HG03432 (cell line): ENCODE data around the gene NF1.
"Not testable (repeated sequence)": the region's sequence is repeated elsewhere in the genome, so short reads cannot be mapped to it uniquely, and the experiment has no call there.

Experiments used
- ATAC-seq: cut with Tn5 transposase; IDR thresholded peaks from one replicate; pipeline ENCODE4 v1.9.1; 2021; ENCODE audit warnings: mild to moderate bottlenecking, moderate library complexity; ENCODE audit not compliant: unreplicated experiment

Gene NF1

DNA sequence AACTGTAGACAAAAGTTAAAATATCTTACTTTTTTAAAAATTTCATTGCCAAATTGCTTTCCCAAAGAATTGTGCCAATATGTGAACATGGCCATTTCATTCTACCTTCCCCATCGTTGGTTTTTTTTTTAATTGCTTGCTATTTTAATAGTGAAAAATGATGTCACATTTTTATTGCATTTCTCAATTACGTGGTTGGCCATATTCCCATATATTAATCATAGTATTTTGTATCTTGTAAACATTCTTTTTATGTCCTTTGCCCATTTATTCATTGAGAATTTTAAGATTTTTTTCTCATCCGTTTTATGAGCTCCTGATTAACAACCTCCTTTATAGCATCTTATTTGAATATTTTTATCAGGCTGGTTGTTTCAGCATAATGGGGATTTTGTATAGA is 195.0 kb downstream of the NF1 start:
- ATAC-seq: no peak

DNA sequence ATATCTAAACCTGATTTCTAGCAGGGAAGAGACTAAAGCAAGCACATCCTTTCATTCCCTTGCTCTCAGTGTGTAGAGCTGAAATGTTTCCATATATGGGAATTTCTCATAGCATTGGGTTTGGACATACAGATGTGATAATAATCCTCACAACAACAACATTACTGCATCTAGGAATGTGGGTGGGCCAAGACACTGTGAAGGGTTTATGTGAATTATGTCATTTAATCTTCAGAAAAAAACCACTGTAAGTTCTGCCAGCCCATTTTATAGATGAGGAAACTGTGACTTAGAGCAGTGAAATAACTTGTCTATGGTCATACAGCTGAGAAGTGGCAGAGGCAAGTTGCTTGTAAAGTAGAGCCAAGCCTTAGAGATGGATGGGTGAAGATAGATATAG is 197.0 kb downstream of the NF1 start:
- no peak for ATAC-seq

DNA sequence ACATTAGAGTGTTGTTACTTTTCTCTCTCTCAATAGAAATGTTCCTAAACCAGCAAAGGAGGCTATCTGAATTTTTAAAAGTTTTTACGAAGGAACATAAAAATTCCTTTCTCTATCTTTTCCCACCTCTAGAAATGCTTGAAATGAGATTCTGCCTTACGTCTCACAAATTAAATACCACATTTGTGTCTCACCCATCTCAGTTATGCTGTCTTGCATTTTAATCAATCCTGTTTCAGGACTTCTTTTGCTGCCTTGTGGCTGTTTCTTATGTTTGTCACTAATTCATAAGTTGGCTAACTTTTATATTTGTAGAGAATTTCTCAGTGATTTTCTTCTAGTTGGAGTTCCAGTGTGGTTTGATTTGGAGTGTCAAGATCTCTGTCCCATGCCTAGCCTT is 198.8 kb downstream of the NF1 start:
- ATAC-seq: no peak

DNA sequence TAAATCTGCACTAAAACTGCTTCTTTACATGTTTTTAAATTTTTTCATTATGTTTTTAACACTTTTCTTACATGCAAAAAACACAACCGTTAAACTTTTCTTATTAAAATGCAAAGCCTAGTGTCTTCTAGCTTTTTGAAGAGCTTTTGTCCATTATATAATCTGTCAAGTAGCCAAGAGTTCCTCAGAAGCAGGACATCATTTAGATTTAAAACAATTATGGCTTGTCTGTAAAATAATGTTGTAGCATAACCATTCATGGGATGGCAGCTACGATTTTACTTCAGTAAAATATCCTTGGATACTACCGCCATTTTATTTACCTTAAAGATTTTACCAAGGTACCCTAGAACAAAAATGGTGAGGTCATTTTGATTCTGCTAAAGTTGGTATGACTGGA is 199.5 kb downstream of the NF1 start:
- no peak for ATAC-seq

DNA sequence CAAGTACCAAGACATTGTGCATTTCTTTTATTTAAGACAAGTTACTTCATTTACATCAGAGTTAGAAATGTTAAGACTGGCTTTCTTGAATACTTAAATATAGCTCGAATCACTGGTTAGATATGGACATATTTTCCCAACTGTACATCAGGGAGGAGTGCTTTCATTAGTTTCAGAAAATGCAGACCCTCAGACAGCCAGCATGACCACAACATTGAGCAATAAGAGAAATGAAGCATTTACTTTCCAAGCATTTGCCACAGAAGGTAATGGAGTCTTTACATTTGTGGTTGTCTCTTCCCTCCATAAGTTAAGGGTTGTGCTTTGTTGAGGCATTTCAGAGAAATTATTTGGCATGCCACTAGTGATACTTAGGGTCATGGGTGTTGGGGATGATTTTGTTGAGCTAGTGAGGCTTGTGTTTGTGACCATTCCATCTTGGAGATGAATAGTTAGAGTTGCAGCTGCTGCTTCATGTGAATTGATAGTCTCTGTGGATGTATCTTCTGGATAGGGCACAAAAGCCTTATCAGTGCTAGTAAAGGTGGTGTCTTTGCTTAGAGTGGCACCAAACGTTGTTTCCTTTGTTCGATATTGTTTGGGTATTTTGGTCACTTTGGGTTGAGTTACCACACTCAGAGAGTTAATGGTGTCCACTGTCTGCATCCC is 200.2 kb downstream of the NF1 start:
- no peak for ATAC-seq

DNA sequence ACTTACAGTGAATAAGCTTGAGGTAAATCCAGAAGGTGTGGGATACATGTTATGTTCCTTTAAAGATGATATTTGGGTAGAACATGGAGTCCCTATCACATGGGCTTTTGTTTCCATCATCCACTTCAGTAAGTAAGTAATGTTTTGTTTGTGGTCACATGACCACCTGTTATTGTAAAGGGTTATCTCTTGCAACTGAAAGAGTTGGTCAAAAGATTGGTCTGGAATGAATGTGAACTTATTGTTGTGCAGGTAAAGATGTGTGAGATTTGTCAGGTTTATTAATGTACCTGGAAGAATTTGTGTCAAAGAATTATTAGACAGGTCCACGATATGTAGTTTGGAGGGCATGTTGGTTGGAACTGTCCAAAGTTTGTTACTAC is 200.7 kb downstream of the NF1 start:
- no peak for ATAC-seq

DNA sequence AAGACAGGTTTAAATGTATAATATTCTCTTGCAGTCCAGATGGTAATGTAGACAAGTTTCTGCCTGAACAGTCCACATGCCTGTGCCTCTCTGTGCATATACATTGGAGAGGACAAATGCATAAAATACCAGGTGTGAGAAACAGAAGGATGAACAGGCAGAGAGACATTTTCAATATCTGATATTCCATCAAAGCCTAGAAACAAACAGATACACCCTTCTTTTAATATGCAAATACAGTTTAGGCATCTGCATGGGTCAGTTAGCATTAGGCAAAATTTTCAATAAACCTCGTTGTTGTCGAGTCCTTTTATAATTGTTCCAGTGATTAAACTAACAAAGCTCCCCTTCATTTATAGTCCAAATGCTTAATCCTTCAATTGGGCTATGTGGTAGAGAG is 201.4 kb downstream of the NF1 start:
- no peak for ATAC-seq

DNA sequence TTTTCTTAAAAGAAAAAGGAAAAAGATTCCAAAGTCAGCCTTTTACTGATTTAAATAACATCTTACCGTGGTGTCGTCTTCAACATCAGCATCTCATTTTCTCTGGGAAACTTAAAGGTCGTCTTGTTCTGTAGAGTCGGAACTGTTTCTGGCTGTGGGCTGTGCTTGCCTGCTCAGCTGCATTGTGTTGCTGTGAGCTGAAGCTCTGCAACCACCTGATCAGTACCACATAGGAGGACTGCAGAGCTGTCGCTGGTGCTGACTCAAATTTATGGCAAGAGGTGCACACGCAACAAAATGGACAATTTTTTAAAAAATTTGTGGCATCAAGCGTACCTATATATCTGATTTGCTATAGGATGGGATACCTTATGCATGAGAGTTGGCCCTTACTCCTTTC is 202.3 kb downstream of the NF1 start, which contains the start of gene OMG:
Gene OMG, minus strand, starts transcription at position 150 of the 400 bp plus-strand sequence. CDS start 908 bp downstream, outside the sequence.
- no peak for ATAC-seq

DNA sequence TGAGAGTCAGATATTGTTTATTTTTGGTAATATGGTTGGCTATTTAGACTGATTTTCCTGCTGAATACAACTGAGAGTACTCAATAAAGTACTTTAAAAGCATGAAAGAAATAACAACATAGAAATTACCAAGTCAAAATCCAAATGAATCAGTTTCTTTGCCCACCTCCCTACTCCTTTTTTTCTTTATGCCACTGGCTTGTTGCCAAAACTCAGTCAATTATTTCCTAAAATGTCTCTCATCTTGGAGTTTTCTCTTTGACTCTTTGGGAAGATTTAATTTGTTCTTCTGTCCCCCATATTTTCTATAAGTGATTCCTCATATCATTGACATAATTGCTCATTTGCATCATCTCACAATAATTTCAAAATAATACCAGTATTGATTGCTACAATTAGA is 204.8 kb downstream of the NF1 start:
- ATAC-seq: no peak

DNA sequence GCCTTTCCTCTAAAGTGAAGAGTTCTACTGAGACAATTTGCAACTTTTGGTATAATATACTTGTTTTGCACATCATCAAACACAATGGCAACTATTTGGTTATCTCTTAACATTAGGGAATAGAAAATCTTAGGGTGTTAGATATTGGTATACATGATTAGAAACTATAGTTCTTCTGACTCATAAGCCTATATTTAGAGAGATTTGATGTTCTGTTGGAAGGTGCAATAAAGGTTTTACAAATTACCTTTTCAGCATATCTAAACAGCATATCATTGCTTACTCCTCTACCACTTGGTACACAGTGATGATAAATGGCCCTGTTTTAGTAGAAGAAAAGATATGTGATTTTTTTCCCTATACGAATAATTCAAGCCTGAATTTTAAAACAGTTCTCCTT is 212.9 kb downstream of the NF1 start:
- no peak for ATAC-seq

DNA sequence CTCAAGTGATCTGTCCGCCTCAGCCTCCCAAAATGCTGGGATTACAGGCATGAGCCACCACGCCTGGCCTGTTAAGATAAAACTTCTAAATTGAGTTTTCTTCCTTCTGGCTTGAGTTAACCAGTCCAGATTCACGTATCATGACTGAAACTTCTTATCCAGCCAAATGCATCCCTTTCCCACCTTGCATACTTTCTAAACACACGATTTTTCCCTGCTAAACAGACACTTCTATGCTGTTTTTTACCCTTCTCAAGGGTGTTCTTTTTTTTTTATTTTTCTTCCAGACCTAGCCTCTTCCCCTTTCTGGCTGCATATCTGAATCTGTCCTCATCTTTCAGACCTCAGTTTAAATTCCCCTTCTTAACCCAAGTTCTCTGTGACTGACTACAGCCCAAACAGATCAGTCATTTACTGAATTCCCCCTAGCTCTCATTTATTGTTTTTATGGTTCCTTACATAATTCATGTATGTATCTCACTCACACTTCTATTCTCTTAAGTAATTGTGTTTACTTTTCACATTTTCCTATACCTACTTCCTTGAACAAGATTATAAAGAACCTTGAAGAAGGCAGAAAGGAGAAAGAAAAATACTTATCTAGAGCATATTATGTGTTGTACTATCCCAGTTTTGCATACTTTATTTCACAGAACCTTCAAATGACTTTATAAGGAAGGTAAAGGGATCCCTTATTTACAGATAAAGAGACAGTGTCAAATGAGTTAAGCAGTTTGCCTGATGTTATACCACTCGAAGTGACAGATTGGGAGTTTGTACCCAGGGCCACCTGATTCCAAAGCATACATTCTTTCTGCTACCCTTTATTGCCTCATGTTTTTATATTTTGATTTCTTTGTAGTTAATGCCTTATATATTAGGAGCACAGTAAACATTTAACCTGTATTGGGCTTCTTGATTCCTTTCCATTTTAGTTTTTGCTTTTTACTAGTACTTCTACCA is 213.9 kb downstream of the NF1 start:
- no peak for ATAC-seq

DNA sequence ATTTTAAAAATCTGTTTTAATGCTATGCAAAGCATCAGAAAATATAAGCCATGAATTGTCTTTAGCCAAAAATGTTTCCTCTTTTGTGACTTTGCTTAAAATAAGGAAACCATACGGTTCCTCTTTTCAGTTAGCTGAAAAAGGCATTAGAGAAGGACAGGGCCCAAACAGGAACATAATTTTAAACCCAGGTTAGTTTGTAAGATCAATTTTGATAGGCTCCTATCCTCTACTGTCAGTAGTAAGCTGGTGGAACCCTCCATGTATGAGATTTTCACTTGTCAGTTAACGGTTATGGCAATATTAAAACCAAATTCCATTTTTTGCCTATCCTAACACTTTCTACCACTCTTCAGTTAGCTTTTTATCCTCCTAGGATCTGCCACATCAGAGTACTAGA is 214.8 kb downstream of the NF1 start:
- no peak for ATAC-seq

DNA sequence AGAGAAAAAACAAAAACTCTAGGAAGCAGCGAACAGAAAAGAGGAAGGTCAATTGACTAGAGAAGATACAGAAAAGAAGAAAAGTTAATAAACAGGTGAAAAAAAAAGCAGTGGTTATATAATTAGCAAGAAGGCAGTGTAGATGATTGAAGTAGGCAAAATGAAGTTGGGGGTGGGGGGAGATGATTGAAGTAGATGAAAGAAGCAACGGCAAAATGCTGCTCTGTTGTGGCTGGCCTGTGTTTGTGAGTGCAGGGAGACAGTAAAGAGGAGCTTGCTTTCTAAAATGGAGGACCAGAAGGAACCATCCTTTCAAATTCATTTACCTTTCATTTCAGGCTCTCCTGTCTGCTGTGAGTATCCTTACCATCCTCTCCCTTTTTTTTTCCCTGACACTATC is 215.5 kb downstream of the NF1 start:
- ATAC-seq: no peak

DNA sequence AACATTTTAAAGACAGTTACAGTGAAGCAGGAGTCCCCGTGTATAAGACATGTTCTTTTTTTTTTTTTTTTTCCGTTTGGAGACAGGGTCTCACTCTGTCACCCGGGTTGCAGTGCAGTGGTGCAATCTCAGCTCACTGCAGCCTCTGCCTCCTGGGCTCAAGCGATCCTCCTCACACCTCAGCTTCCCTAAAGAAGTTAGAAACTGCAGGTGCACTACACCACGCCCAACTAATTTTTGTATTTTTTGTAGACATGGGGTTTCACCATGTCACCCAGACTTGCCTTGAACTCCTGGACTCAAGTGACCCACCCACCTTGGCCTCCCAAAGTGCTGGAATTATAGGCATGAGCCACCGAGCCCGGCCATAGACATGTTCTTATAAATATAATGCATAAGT is 216.1 kb downstream of the NF1 start:
- no peak for ATAC-seq

DNA sequence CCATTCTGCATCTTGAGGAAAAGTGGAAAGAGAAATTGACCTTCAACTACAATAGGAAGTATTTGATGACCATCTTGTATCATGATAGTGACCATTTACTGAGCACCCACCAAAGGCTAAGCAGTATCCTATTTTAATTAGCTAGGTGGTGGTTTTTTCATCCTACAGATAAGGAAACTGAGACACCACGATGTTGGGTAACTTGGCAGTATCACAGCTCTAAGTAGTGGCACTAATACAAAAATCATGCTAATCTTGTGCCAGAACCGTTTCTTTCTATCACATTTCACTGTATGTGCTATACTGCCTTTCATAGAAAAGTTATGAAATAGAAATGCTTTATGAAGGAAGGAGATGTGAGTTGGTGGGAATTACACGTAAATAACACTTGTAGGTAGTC is 216.7 kb downstream of the NF1 start:
- ATAC-seq: no peak

DNA sequence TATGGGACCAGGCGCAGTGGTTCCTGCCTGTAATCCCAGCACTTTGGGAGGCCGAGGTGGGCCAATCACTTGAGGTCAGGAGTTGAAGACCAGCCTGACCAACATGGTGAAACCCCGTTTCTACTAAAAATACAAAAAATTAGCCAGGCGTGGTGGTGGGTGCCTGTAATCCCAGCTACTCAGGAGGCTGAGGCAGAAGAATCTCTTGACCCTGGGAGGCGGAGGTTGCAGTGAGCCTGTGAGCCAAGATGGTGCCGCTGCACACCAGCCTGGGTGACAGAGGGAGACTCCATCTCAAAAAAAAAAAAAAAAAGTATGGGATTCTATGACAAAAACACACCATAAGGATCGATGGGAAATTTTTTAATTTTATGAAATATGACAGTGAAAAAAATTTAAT is 217.4 kb downstream of the NF1 start:
- ATAC-seq: not testable (repeated sequence)

DNA sequence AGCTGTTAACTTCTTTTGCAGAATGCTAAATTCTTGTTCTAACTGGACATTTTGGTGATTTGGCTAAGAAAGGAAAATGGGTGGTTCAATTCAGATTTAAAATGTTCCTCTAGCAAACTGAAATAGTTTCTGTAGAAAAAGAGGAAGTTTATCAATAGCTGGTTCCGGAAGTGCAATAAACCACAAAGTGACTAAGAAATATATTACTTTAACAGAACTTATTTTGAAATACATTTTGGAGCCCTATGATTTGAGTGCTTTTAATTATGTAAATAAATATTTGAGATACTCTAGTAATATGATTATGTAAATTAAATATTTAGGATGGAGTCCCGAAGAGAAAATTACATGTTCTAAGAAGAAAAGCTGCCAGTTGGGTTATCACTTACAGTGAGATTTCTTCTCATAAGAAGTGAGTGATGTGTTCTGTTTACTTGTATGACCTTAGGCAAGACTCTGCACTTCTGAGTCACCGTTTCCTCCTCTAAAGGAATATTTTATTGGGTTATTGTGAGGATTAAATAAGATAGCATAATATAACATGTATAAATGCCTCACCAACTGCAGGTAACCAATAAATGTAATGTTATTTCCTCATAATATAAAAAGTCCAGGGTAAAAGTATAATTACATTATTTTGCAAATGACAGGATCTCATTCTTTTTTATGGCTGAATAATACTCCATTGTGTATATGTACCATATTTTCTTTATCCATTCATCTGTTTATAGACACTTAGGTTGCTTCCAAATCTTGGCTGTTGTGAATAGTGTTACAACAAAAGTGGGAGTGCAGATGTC is 219.4 kb downstream of the NF1 start, which contains the start of gene EVI2B:
Gene EVI2B, minus strand, starts transcription at position 73 of the 800 bp plus-strand sequence. CDS start 8,445 bp downstream, outside the sequence.
- ATAC-seq: peak; percentile 36

DNA sequence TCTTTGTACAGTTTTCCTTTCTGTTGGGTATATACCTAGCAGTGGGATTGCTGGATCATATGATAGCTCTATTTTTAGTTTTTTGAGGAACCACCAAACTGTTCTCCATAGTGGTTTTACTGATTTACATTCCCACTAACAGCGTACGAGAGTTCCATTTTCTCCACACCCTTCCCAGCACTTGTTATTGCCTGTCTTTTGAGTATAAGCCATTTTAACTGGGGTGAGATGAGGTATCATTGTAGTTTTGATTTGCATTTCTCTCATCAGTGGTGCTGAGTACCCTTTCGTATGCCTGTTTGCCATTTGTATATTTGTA is 220.0 kb downstream of the NF1 start:
- ATAC-seq: no peak

DNA sequence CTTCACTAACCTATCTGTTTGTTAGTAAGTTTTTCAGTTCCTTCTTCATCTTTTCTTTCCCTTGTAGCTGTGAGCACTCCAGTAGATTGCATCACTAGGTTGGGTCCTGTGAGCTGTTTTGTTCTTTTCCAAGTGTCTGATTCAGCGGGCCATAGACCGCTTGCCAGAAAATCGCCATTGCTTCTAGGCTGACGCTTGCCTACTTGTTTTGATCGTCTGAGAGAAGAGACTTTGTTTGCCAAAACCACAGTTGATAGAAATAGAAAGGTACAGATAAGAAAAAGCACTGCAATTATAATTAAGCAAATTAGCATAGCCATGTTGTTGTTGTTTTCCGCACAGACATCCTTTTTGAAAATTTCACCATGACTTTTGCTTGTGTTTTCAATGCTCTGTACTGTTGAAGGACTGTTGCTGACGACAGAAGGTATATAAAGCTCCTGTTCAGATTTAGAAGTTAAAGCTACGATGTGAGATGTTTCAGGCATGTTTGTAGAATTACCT is 223.6 kb downstream of the NF1 start:
- ATAC-seq: no peak

DNA sequence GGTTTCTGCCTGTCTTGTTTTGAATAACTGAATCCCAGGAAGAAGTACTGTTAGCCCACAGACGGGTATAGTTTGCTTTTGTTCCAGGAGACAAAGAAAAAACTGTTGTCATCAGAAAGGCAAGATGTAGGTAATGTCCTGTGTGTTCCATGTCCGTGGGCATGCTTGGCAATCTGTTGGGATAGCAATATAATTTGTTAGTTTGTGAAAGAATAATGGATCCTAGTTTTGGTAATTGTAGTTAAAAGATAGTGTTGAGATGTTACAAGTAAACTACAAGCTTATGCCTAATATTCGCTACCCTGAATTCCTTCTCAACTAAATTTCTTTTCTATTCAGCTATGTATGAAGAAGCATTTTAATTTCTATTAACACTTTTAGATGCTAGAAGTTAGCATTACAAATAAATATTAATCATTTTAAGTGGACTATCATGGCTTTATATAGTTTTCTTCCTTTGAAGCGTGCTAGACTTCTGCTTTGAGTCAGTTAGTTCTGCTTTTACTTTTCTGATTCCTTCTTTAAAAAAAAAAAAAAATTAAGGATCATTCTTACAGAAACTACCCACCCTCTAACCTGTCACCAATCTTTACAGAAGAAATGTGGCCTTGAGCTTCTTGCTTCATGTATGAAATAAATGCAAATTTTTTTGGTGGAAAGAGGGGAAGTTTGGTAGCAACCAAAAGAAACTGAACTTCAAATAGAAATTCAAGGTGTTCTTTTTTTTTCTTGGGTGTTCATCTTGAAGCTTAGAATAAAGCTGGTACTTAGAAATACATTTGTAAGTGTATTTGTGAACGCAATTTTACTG is 224.3 kb downstream of the NF1 start:
- no peak for ATAC-seq
